ENCODE data around the gene MAP7. TPM values are rescaled to one million over a fixed set of nuclear protein-coding genes. Genes with fewer than 3 reads are reported as not detected.
"Not testable (repeated sequence)": the region's sequence is repeated elsewhere in the genome, so short reads cannot be mapped to it uniquely, and the experiment has no call there.

MAP7 gene
- total RNA-seq, 3 donors from 2014 or later (not counting 1 experiment from before 2014, with no cell fraction given): 0.14 to 0.68 (median 0.14) TPM

DNA sequence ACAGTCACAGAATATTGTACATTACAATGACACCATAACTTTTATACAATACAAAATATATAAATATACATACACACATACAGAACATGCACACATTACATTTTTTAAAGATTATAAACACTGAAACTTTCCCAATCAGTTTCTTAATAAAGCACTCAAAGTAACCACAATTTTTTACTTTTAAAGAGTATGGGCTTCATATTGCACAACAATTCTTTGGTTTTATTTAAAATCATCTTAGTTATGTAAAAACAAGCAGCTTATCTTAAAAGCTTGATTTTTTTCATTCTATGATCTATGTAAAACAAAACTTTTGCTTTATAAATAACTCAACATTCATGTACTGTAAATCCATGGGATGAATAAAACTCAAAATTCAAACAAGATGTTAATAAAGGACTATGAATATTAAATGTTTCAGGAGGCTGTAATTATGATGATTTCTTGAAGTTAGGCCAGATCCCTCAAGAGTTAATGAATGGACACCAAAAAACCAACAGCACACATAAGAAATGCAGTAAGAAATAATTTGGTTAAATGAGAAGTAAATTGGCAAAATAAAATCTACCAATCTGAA, 167.5 kb downstream of the MAP7 start:
- no peak for TF ChIP-seq CTCF (IDR thresholded peaks at IDR 0.05)
- Mint-ChIP-seq H3K27ac (no peak overlapping the region), H3K9me3 (no peaks in the 10 kb centered on the region), H3K4me3 (no peak overlapping the region), H3K36me3 (no peaks in the 10 kb centered on the region), H3K27me3 (ENCODE audit: low read depth in 2 of 2) (no peaks in the 10 kb centered on the region), H3K4me1 (no peaks in the 10 kb centered on the region)
- H3K36me3 ChIP-seq (ENCODE audit: control insufficient read depth, insufficient read depth, low read length): no peaks in the 10 kb centered on the region
- no peak overlapping the region for H3K4me3 ChIP-seq (ENCODE audit: low read length)
- no peak for DNase-seq
- no peak overlapping the region for H3K27ac ChIP-seq (ENCODE audit: low read length)
- H3K27me3 ChIP-seq (ENCODE audit: control insufficient read depth, insufficient read depth, low read length): no peaks in the 10 kb centered on the region
- intact Hi-C loops (cut with micrococcal nuclease): no loop called here
- no peak for ATAC-seq
- no peaks in the 10 kb centered on the region for H3K9me3 ChIP-seq (ENCODE audit: control insufficient read depth, insufficient read depth, low read length)
- H3K4me1 ChIP-seq (ENCODE audit: control insufficient read depth, insufficient read depth, low read length): no peaks in the 10 kb centered on the region

- TF ChIP-seq CTCF (IDR thresholded peaks at IDR 0.05): no peak
- H3K27me3 Mint-ChIP-seq (ENCODE audit: low read depth in 2 of 2): peaks cover 5 to 9% of the 10 kb centered on the region in 2 donors
- no peak for ATAC-seq
- H3K9me3 Mint-ChIP-seq: no peaks in the 10 kb centered on the region
- H3K4me1 Mint-ChIP-seq: no peaks in the 10 kb centered on the region
- Histone ChIP-seq H3K36me3 (ENCODE audit: control insufficient read depth, insufficient read depth, low read length) (no peaks in the 10 kb centered on the region), H3K4me3 (ENCODE audit: low read length) (no peak overlapping the region), H3K4me1 (ENCODE audit: control insufficient read depth, insufficient read depth, low read length) (no peaks in the 10 kb centered on the region), H3K9me3 (ENCODE audit: control insufficient read depth, insufficient read depth, low read length) (no peaks in the 10 kb centered on the region), H3K27me3 (ENCODE audit: control insufficient read depth, insufficient read depth, low read length) (no peaks in the 10 kb centered on the region), H3K27ac (ENCODE audit: low read length) (no peak overlapping the region)
- H3K36me3 Mint-ChIP-seq: no peaks in the 10 kb centered on the region
- no peak overlapping the region for H3K4me3 Mint-ChIP-seq
- intact Hi-C loops (cut with micrococcal nuclease): no loop called here
- H3K27ac Mint-ChIP-seq: no peak overlapping the region
- DNase-seq: no peak
Observed at GRCh38 chr6:136378888-136379287, 171.3 kb downstream of the MAP7 start.

DNA sequence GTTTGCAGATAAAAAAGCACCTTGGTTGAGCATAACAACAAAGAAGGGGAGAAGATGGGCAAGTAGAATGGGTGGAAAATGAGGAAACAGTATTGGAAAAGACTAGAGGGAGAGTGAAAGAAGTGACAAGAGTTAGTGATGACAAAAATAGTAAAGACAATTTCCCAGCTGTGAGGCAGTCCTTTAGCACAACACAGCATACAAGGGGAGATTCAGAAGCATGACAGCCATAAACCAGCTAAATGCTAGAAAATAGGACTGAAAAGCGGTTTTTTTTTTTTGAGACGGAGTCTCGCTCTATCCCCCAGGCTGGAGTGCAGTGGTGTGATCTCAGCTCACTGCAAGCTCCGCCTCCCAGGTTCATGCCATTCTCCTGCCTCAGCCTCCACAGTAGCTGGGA, 174.4 kb downstream of the MAP7 start:
- H3K4me3 Mint-ChIP-seq; DNase-seq; intact Hi-C loops (cut with micrococcal nuclease); H3K27ac Mint-ChIP-seq; H3K4me1 Mint-ChIP-seq; H3K9me3 Mint-ChIP-seq; H3K36me3 Mint-ChIP-seq; H3K27me3 ChIP-seq (ENCODE audit: control insufficient read depth, insufficient read depth, low read length); H3K4me3 ChIP-seq (ENCODE audit: low read length); H3K9me3 ChIP-seq (ENCODE audit: control insufficient read depth, insufficient read depth, low read length); H3K36me3 ChIP-seq (ENCODE audit: control insufficient read depth, insufficient read depth, low read length); H3K4me1 ChIP-seq (ENCODE audit: control insufficient read depth, insufficient read depth, low read length); ATAC-seq; H3K27ac ChIP-seq (ENCODE audit: low read length): not testable (repeated sequence)
- WGBS (ENCODE audit: insufficient coverage): 94% methylated on average over 4 of the region's 4 CpGs
- H3K27me3 Mint-ChIP-seq (ENCODE audit: low read depth in 2 of 2): peaks cover 5 to 16% of the 10 kb centered on the region in 2 donors

DNA sequence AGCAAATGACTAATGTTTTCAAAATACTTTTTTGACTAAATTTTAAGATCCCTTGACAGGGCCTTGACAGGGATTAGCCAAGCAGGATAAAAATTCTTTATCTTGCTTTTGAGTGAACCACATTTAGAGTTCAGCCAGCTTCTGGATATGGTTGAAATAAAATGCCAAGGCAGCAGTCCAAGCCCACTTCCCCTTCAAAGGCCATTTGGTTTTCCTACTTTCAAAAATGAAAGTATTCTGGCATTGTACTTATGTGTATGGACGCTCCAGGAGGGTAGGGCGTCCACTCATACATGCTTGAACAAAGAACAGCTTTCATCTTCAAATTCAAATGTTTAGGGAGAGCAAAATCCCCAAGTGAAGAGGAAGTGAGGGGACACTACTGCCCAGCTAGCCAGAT, 178.3 kb downstream of the MAP7 start:
- Histone ChIP-seq H3K27me3 (ENCODE audit: control insufficient read depth, insufficient read depth, low read length) (no peaks in the 10 kb centered on the region), H3K27ac (ENCODE audit: low read length) (no peak overlapping the region), H3K4me1 (ENCODE audit: control insufficient read depth, insufficient read depth, low read length) (no peaks in the 10 kb centered on the region), H3K36me3 (ENCODE audit: control insufficient read depth, insufficient read depth, low read length) (no peaks in the 10 kb centered on the region), H3K4me3 (ENCODE audit: low read length) (no peak overlapping the region), H3K9me3 (ENCODE audit: control insufficient read depth, insufficient read depth, low read length) (no peaks in the 10 kb centered on the region)
- no peak for TF ChIP-seq CTCF (IDR thresholded peaks at IDR 0.05)
- DNase-seq (no peak), ATAC-seq (no peak)
- no peak overlapping the region for H3K4me3 Mint-ChIP-seq
- 73% methylated on average over 2 of the region's 2 CpGs for WGBS (ENCODE audit: insufficient coverage)
- no peaks in the 10 kb centered on the region for H3K9me3 Mint-ChIP-seq
- peaks cover 5 to 16% of the 10 kb centered on the region in 2 donors for H3K27me3 Mint-ChIP-seq (ENCODE audit: low read depth in 2 of 2)
- no peaks in the 10 kb centered on the region for H3K36me3 Mint-ChIP-seq
- no peak overlapping the region for H3K27ac Mint-ChIP-seq
- intact Hi-C loops (cut with micrococcal nuclease): no loop called here
- H3K4me1 Mint-ChIP-seq: no peaks in the 10 kb centered on the region

All from natural killer cell (primary cell).